Measurements from ENCODE around the gene VIL1.

The VIL1 gene

GRCh38 chr2:218406949-218407618, 11.8 kb upstream of the VIL1 start (continued):
- TF ChIP-seq TSHZ2 (CRISPR knock-in tag; IDR thresholded peaks at IDR 0.05): no peak

- ATAC-seq: no peak
- TF ChIP-seq BACH2 (CRISPR knock-in tag; IDR thresholded peaks at IDR 0.05; ENCODE audit: borderline replicate concordance) (no peak), TOX (CRISPR knock-in tag; IDR thresholded peaks at IDR 0.05; ENCODE audit: borderline replicate concordance) (no peak), ZFP3 (CRISPR knock-in tag; IDR thresholded peaks at IDR 0.05) (no peak), ZFP30 (CRISPR knock-in tag; IDR thresholded peaks at IDR 0.05) (no peak), ZC3H10 (CRISPR knock-in tag; IDR thresholded peaks at IDR 0.05) (no peak), GLIS3 (CRISPR knock-in tag; IDR thresholded peaks at IDR 0.05) (no peak), ZNF8 (CRISPR knock-in tag; IDR thresholded peaks at IDR 0.05) (no peak), CREB5 (CRISPR knock-in tag; IDR thresholded peaks at IDR 0.05; ENCODE audit: low read depth) (no peak), RARB (CRISPR knock-in tag; IDR thresholded peaks at IDR 0.05) (no peak), PATZ1 (CRISPR knock-in tag; IDR thresholded peaks at IDR 0.05; ENCODE audit: borderline replicate concordance) (no peak), ARNTL (CRISPR knock-in tag; IDR thresholded peaks at IDR 0.05; ENCODE audit: borderline replicate concordance, low read depth) (no peak), CSDC2 (CRISPR knock-in tag; IDR thresholded peaks at IDR 0.05) (no peak)
Measured at GRCh38 chr2:218407717-218408116, 11.2 kb upstream of the VIL1 start.

GRCh38 chr2:218418321-218418716, 604 bp upstream of the VIL1 start:
- ATAC-seq: no peak
- TF ChIP-seq ZNF8 (CRISPR knock-in tag; IDR thresholded peaks at IDR 0.05) (no peak), CSRNP3 (CRISPR knock-in tag; IDR thresholded peaks at IDR 0.05) (no peak), ZNF565 (CRISPR knock-in tag; conservative IDR thresholded peaks at IDR 0.05; ENCODE audit: low read depth) (no peak)

GRCh38 chr2:218419630-218420216, 800 bp downstream of the VIL1 start:
- ATAC-seq: no peak
- TF ChIP-seq ZFP3 (CRISPR knock-in tag; IDR thresholded peaks at IDR 0.05) (no peak), PPARA (CRISPR knock-in tag; IDR thresholded peaks at IDR 0.05; ENCODE audit: borderline replicate concordance) (no peak), ZNF70 (CRISPR knock-in tag; IDR thresholded peaks at IDR 0.05) (no peak), SNAI2 (CRISPR knock-in tag; IDR thresholded peaks at IDR 0.05) (no peak), GLIS3 (CRISPR knock-in tag; IDR thresholded peaks at IDR 0.05) (no peak), CREB5 (CRISPR knock-in tag; IDR thresholded peaks at IDR 0.05; ENCODE audit: low read depth) (no peak), TCF4 (CRISPR knock-in tag; IDR thresholded peaks at IDR 0.05; ENCODE audit: borderline replicate concordance) (no peak), ZFP30 (CRISPR knock-in tag; IDR thresholded peaks at IDR 0.05) (no peak), ESRRG (CRISPR knock-in tag; IDR thresholded peaks at IDR 0.05) (no peak), CSRNP3 (CRISPR knock-in tag; IDR thresholded peaks at IDR 0.05) (no peak), POU6F1 (CRISPR knock-in tag; IDR thresholded peaks at IDR 0.05; ENCODE audit: borderline replicate concordance, low read depth) (no peak), TOX (CRISPR knock-in tag; IDR thresholded peaks at IDR 0.05; ENCODE audit: borderline replicate concordance) (no peak), BACH2 (CRISPR knock-in tag; IDR thresholded peaks at IDR 0.05; ENCODE audit: borderline replicate concordance) (no peak), ISL1 (CRISPR knock-in tag; IDR thresholded peaks at IDR 0.05) (no peak)
